WI38 (cell line): ENCODE results near the gene IGF1R.

Experiments
- H3K4me3 ChIP-seq: 2 replicates; pipeline ENCODE4 v1.5.1; 2011; ENCODE audit warnings: low read depth, mild to moderate bottlenecking, control low read depth, low read length
- CTCF ChIP-seq: IDR thresholded peaks from 2 replicates; pipeline ENCODE4 v1.5.1; 2012; ENCODE audit warnings: low read depth, mild to moderate bottlenecking, control low read depth, low read length

IGF1R gene

DNA sequence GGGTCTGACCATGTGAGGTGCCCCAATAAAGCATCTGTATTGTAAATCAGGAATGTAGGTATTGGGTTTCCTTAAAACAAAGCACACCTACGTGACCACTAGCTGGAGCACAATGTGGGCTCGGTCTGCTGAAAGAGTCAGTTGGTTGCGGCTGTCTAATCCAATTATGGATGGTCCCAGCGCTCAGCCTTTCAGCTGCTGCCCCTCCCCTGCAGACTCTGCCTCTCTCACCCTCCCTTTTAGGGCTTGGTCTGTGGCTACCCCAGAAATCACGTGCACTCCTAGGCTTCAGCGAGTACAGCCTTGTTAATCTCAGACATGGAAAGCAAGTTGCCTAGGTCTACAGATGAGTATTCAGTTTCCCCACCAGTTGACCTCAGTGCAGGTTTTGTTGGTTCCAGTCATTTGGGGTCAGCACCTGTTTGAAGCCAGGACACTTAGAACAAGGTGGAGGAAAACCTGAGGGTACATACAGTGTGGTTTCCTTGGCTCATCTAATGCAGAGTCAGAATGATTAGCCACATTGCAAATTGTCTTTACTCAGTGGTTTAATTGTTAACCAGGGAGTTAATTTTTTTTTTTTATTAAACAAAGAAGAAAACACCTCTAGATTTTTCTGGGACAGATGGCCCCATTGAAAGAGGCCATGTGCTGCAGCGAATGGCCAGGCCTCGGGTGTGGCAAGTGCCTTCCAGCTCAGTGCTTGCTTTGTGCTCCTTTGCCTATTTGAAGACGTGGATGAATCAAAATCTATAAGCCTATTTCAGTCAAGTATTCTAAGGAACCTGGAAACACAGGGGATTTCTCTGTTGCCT, 137.7 kb downstream of the IGF1R start:
- no peak overlapping the region for H3K4me3 ChIP-seq
- TF ChIP-seq CTCF: no peak

DNA sequence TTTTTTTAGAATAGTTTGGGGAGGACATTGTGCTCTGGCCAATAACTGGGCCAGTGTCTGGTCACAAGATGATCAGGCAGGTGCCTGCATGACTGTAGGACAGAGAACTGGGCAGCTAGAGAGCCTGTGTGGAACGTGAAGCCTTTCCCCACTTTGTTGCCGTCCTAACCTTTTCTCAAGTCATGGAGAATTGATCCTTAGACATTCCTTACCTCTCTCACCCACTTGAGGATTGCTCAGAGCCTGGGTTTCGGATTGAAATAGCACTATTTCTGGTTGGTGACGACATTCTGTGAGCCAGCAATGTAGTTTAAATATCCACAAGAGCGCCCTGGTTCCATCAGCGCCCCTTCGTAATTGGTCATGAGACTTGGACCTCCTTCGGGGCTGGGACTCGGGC, 138.4 kb downstream of the IGF1R start:
- H3K4me3 ChIP-seq: no peak overlapping the region
- TF ChIP-seq CTCF: no peak

DNA sequence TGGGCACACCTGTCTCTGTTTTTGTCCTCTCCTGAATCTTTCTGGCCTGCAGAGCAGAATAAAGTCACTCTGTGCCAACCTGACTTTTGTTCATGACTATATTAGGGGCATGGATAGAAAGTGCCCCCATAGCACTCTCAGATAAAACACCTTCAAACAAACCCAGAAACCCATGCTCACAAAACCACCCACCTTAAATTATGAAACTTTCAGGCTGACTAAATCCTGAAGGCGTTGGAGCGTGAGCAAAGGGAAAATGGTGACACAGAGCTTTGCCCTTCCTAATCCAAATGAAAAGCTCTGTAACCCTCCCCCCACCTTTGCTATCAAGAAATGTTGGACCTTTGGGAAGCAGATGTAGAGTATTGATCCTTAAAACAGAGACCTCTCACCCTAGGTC, 138.9 kb downstream of the IGF1R start:
- no peak overlapping the region for H3K4me3 ChIP-seq
- no peak for TF ChIP-seq CTCF

DNA sequence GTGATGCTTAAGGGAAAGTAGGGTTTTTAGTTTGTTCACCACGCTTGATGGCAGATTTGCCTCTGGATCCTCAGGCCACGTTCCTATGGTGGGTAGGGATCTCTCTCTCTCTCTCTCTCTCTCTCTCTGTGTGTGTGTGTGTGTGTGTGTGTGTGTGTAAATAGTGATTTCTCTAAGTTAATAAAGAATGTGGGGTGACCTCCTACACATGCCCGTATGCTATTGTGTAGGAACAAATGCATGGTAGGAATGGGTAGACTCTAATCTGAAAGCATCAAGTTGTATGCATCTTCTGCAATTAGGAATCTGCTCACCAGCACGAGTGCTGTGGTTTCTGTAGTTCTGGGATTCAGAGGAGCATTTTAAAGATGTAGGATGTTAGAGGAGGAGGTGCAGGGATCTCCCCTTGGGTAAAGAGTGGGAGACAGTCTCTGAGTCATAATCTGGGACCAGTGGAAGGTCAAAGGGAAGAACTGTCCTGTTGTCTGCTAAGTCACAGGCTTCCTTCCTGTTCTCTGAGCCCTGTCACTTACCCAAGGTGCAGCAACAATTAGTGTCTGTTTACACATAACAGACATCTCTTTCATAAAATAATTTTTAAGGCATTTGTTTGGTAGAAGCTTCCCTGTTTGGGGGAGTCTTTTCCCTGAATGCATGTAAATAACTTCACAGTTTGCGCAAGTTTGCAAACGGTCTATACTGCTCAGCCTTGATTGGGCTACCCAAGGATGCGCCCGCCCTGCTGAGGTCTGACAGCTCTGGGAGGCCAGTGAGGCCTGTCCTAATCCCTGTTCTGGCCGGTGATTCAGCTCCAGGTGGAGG, 139.8 kb downstream of the IGF1R start:
- no peak for TF ChIP-seq CTCF
- H3K4me3 ChIP-seq: no peak overlapping the region

- no peak for TF ChIP-seq CTCF
Observed at GRCh38 chr15:98789020-98789419, 140.7 kb downstream of the IGF1R start.

DNA sequence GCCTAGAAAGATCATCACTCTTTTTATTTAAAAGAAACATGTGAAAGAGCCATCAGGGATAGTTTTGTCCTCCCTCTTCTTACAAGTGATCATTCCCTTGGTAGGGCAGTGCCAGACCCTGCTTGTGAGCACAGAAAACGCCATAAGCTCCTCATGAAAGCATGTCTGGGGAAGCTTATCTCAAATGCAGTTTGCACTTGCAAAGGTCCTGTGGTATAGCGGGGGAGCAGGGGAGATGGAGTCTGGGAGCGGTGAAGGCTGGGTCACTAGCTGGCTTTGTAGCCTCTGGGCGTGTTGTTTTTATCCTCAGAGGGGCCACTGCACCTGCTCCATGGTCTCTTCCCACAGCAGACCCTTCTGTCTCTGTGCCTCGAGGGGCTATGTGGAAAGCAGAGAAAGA, 141.9 kb downstream of the IGF1R start:
- no peak overlapping the region for H3K4me3 ChIP-seq
- no peak for TF ChIP-seq CTCF

More at GRCh38 chr15:98789020-98789419, 140.7 kb downstream of the IGF1R start:
- H3K4me3 ChIP-seq: no peak overlapping the region
